CD4-positive, alpha-beta T cell (primary cell): ENCODE data around the gene PHAF1. TPM values are rescaled to one million over a fixed set of nuclear protein-coding genes. Genes with fewer than 3 reads are reported as not detected.

Source experiments
- ATAC-seq: fragments of 200-7000 bp; cut with Tn5 transposase; one replicate; pipeline ENCODE4 v1.10.0; 2022; ENCODE audit warnings: mild to moderate bottlenecking; ENCODE audit not compliant: poor library complexity
- CTCF ChIA-PET: fragments of 350-600 bp; sonication (Branson Sonifier 250); formaldehyde crosslinking; loops from one replicate; lab custom pipeline; 2021; ENCODE audit warnings: antibody characterized with exemption, inconsistent platforms; lab: Charles Lee
- POLR2A ChIA-PET: fragments of 350-600 bp; sonication (Branson Sonifier 250); formaldehyde crosslinking; loops from one replicate; lab custom pipeline; 2021; ENCODE audit warnings: antibody characterized with exemption, inconsistent platforms; lab: Charles Lee
- DNase-seq, 14 experiments: peaks; one replicate each; pipeline ENCODE4 v3.0.0-alpha.2; 2013 to 2020; ENCODE audit warnings: mixed read lengths in 2 of 14
- H3K27ac ChIP-seq, 2 donors: one replicate each; pipeline versions ENCODE4 v1.5.1 to v1.7.0; 2013; ENCODE audit warnings: low read length in 2 of 2, low read depth in 1 of 2, mild to moderate bottlenecking in 1 of 2
- H3K27me3 ChIP-seq, 2 experiments: 1 replicate in 1 of 2; 2 replicates in 1 of 2; pipeline versions ENCODE4 v1.6.1 to v1.7.0; 2013; ENCODE audit warnings: low read length in 2 of 2, control low read depth in 1 of 2, mild to moderate bottlenecking in 1 of 2, moderate library complexity in 1 of 2; ENCODE audit not compliant: insufficient read depth in 2 of 2, control insufficient read depth in 1 of 2
- H3K36me3 ChIP-seq: one replicate; pipeline ENCODE4 v1.6.1; 2013; ENCODE audit warnings: low read length, control low read depth; ENCODE audit not compliant: insufficient read depth
- H3K4me1 ChIP-seq: one replicate; pipeline ENCODE4 v1.6.1; 2013; ENCODE audit warnings: low read length, control low read depth; ENCODE audit not compliant: insufficient read depth
- H3K4me3 ChIP-seq: one replicate; pipeline ENCODE4 v1.5.1; 2013; ENCODE audit warnings: mild to moderate bottlenecking, low read length, moderate library complexity
- H3K9me3 ChIP-seq, 2 experiments: 1 replicate in 1 of 2; 2 replicates in 1 of 2; pipeline versions ENCODE4 v1.6.1 to v1.7.0; 2013; ENCODE audit warnings: low read length in 2 of 2, mild to moderate bottlenecking in 2 of 2, control low read depth in 1 of 2, moderate library complexity in 1 of 2; ENCODE audit not compliant: control insufficient read depth in 1 of 2, insufficient read depth in 1 of 2
- H3K27ac Mint-ChIP-seq: one replicate; pipeline ENCODE4 v1.8.0; 2020; ENCODE audit warnings: mixed read lengths
- H3K27me3 Mint-ChIP-seq: one replicate; pipeline ENCODE4 v1.8.0; 2021; ENCODE audit warnings: mixed read lengths
- H3K36me3 Mint-ChIP-seq: one replicate; pipeline ENCODE4 v1.8.0; 2021; ENCODE audit warnings: low read depth, mixed read lengths
- H3K4me1 Mint-ChIP-seq: one replicate; pipeline ENCODE4 v1.8.0; 2021; ENCODE audit warnings: low read depth, mixed read lengths
- H3K4me3 Mint-ChIP-seq: one replicate; pipeline ENCODE4 v1.8.0; 2020; ENCODE audit warnings: mild to moderate bottlenecking, mixed read lengths
- H3K9me3 Mint-ChIP-seq: one replicate; pipeline ENCODE4 v1.8.0; 2020; ENCODE audit warnings: mixed read lengths
- CTCF ChIP-seq: fragments of 200-600 bp; IDR thresholded peaks from one replicate; pipeline ENCODE4 v1.8.0; 2022; ENCODE audit warnings: antibody characterized with exemption, mild to moderate bottlenecking
- intact Hi-C, 2 experiments: fragments of 100-400 bp; cut with DNase I in 1 of 2; cut with micrococcal nuclease in 1 of 2; formaldehyde crosslinking; loops; one replicate each; pipeline versions ENCODE4 v1.15.1 to v1.9.0; 2023 to 2025; cut with DNase I, micrococcal nuclease
- total RNA-seq, 174 experiments: library from RNA in 2 of 174; stranded (reverse) in 2 of 174; gene quantifications; one replicate each; pipeline ENCODE4 v1.2.3 and lab custom pipeline; 2021 to 2026

The PHAF1 gene
- total RNA-seq, 2 experiments from 2014 or later: 10.6 to 10.8 TPM

GRCh38 chr16:67162506-67163163 lies 52.9 kb downstream of the PHAF1 start:
- intact Hi-C loops: loop anchor here in 1 of 2 experiments (2.0 kb wide), 1 partner anchor 20 kb away; the partner anchor contains the start of gene MATCAP1
- no peak overlapping the region for H3K27ac Mint-ChIP-seq
- H3K4me1 Mint-ChIP-seq: peaks cover 39% of the 10 kb centered on the region
- peak overlapping the region; percentile 75 for H3K4me3 Mint-ChIP-seq
- H3K9me3 Mint-ChIP-seq: no peaks in the 10 kb centered on the region
- H3K36me3 ChIP-seq: no peaks in the 10 kb centered on the region
- POLR2A ChIA-PET: interaction anchor here (0.9 to 5.5 kb wide), 5 partner anchors 12 to 150 kb away, joined by 3 to 51 read pairs (median 3); partner anchors contain the start of genes FHOD1 and MATCAP1
- peaks cover 20% of the 10 kb centered on the region for H3K36me3 Mint-ChIP-seq
- no peak for TF ChIP-seq CTCF
- peak overlapping the region; percentile 32 for H3K4me3 ChIP-seq
- no peak overlapping the region for H3K27ac ChIP-seq
- CTCF ChIA-PET: interaction anchor here (0.6 to 4.0 kb wide), 5 partner anchors 7 to 288 kb away, joined by 3 to 20 read pairs (median 5); no protein-coding TSS in a partner anchor
- peaks cover 50 to 59% of the 10 kb centered on the region in 2 experiments for H3K27me3 ChIP-seq
- H3K4me1 ChIP-seq: peaks cover 74% of the 10 kb centered on the region
- no peak for DNase-seq
- H3K9me3 ChIP-seq: peaks cover 0 to 23% of the 10 kb centered on the region in 2 experiments
- peaks cover 60% of the 10 kb centered on the region for H3K27me3 Mint-ChIP-seq
- ATAC-seq: no peak

GRCh38 chr16:67163164-67163998 lies 53.6 kb downstream of the PHAF1 start:
- ATAC-seq: peak; percentile 2
- peak overlapping the region; percentile 32 for H3K4me3 ChIP-seq
- intact Hi-C loops: loop anchor here in 1 of 2 experiments (2.0 kb wide), 1 partner anchor 19 kb away; the partner anchor contains the start of gene MATCAP1

More at GRCh38 chr16:67163164-67163998, 53.6 kb downstream of the PHAF1 start:
- POLR2A ChIA-PET: interaction anchor here (0.9 to 5.5 kb wide), 4 partner anchors 8 to 151 kb away, joined by 3 to 51 read pairs (median 12); partner anchors contain the start of gene MATCAP1
- H3K27me3 ChIP-seq: peaks cover 55 to 66% of the 10 kb centered on the region in 2 experiments
- no peak for TF ChIP-seq CTCF
- peaks cover 0 to 23% of the 10 kb centered on the region in 2 experiments for H3K9me3 ChIP-seq
- H3K36me3 ChIP-seq: no peaks in the 10 kb centered on the region
- Mint-ChIP-seq H3K36me3 (peaks cover 17% of the 10 kb centered on the region), H3K9me3 (no peaks in the 10 kb centered on the region), H3K27me3 (peaks cover 68% of the 10 kb centered on the region), H3K4me1 (peaks cover 35% of the 10 kb centered on the region), H3K27ac (no peak overlapping the region), H3K4me3 (peak overlapping the region; percentile 72)
- CTCF ChIA-PET: interaction anchor here (0.8 to 2.7 kb wide), 4 partner anchors 8 to 293 kb away, joined by 3 to 12 read pairs (median 4); no protein-coding TSS in a partner anchor
- no peak overlapping the region for H3K27ac ChIP-seq
- DNase-seq: peak in 7 of 14 experiments; percentile 22 to 82 (median 49)
- H3K4me1 ChIP-seq: peaks cover 67% of the 10 kb centered on the region
